MM.1S (cell line): ENCODE results near the gene ASH1L.

ENCODE experiments used
- DNase-seq: peaks from one replicate; pipeline ENCODE4 v3.0.0-alpha.2; 2015
- H2AFZ ChIP-seq: fragments of 300-600 bp; sonication (generic); 2 replicates; pipeline ENCODE4 v1.6.0; 2016; ENCODE audit warnings: antibody characterized with exemption, low read length
- H3F3A ChIP-seq: fragments of 300-600 bp; sonication (generic); 2 replicates; pipeline ENCODE4 v1.6.1; 2016; ENCODE audit warnings: mild to moderate bottlenecking, antibody characterized with exemption, low read length, moderate library complexity, mixed read lengths; ENCODE audit not compliant: insufficient read depth
- H3K27ac ChIP-seq: fragments of 300-600 bp; sonication (generic); 2 replicates; pipeline ENCODE4 v1.5.1; 2016; ENCODE audit warnings: mild to moderate bottlenecking, low read length
- H3K27me3 ChIP-seq: fragments of 300-600 bp; sonication (generic); replicated peaks from 2 replicates; pipeline ENCODE4 v1.6.0; 2016; ENCODE audit warnings: low read length; ENCODE audit not compliant: insufficient read depth
- H3K36me3 ChIP-seq: fragments of 300-600 bp; sonication (generic); replicated peaks from 2 replicates; pipeline ENCODE4 v1.6.1; 2016; ENCODE audit warnings: mild to moderate bottlenecking, low read length, mixed read lengths; ENCODE audit not compliant: insufficient read depth
- H3K4me1 ChIP-seq: fragments of 300-600 bp; sonication (generic); 2 replicates; pipeline ENCODE4 v1.6.1; 2016; ENCODE audit warnings: low read length, mixed read lengths
- H3K4me2 ChIP-seq: fragments of 300-600 bp; sonication (generic); 2 replicates; pipeline ENCODE4 v1.6.0; 2016; ENCODE audit warnings: low read depth, low read length
- H3K4me3 ChIP-seq: fragments of 300-600 bp; sonication (generic); 2 replicates; pipeline ENCODE4 v1.5.1; 2016; ENCODE audit warnings: low read length, mixed read lengths
- H3K79me2 ChIP-seq: fragments of 300-600 bp; sonication (generic); 2 replicates; pipeline ENCODE4 v1.6.1; 2016; ENCODE audit warnings: mixed run types, low read length, mixed read lengths
- H3K9ac ChIP-seq: fragments of 300-600 bp; sonication (generic); 2 replicates; pipeline ENCODE4 v1.6.1; 2016; ENCODE audit warnings: low read length, mixed read lengths
- H3K9me2 ChIP-seq: fragments of 300-600 bp; sonication (generic); replicated peaks from 2 replicates; pipeline ENCODE4 v1.6.1; 2016; ENCODE audit warnings: mild to moderate bottlenecking, low read length, mixed read lengths; ENCODE audit not compliant: insufficient read depth
- H3K9me3 ChIP-seq: fragments of 300-600 bp; sonication (generic); replicated peaks from 2 replicates; pipeline ENCODE4 v1.6.1; 2016; ENCODE audit warnings: mild to moderate bottlenecking, low read length, mixed read lengths; ENCODE audit not compliant: insufficient read depth
- H4K20me1 ChIP-seq: fragments of 300-600 bp; sonication (generic); 2 replicates; pipeline ENCODE4 v1.6.1; 2016; ENCODE audit warnings: mild to moderate bottlenecking, low read length, moderate library complexity, mixed read lengths; ENCODE audit not compliant: insufficient read depth
- CTCF ChIP-seq: fragments of 300-600 bp; sonication (generic); IDR thresholded peaks from 2 replicates; pipeline ENCODE4 v1.5.1; 2016; ENCODE audit warnings: antibody characterized with exemption, low read length, mixed read lengths
- EZH2 ChIP-seq: fragments of 300-600 bp; sonication (generic); optimal IDR thresholded peaks from 2 replicates; pipeline ENCODE3; 2017; ENCODE audit warnings: low read depth, mild to moderate bottlenecking, antibody characterized with exemption, low read length, mixed read lengths
- EZH2phosphoT487 ChIP-seq: fragments of 300-600 bp; sonication (generic); IDR thresholded peaks from 2 replicates; pipeline ENCODE4 v1.6.1; 2018; ENCODE audit warnings: antibody characterized with exemption, low read length

ASH1L gene

DNA sequence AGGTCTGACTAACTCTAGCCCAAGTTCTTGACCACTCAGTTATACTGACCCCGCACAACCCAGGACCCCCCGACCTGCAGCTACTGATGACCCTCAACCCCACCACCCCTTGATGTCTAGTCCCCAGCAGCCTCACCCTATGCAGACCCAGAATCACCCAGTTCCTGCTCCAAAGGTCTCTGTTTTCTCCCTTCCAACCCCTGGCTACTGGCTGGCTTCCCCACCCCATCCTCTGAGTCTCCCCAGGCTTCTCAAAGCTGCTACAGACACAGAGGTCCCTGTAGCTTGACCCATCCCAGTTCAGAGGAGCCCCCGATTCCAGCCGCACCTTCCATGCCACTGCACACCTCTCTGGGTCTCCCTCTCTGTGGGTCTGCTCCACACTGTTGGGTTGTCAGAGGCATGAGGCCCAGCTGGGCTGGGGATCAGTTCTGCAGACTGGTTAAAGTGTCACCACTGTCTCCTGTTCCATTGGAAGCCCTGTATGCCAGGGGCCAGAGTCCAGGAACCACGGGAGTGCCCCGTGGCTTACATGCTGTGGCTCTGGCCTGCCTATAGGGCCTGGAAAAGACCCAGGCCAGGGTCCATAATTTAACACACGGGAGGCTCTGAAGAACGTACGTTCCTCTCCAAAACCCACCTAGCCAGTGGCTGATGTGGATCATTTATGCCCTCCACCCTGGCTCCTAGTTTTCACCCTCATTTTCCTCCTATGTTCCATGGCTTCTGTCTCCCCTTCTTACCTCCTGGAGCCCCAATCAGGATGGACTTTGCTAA lies 261.9 kb downstream of the ASH1L start:
- Histone ChIP-seq H4K20me1 (no peaks in the 10 kb centered on the region), H3K9me2 (no peaks in the 10 kb centered on the region), H3F3A (peaks cover 13% of the 10 kb centered on the region), H3K27me3 (no peaks in the 10 kb centered on the region), H3K79me2 (no peaks in the 10 kb centered on the region), H3K4me3 (no peak overlapping the region), H3K9ac (no peak overlapping the region), H3K4me1 (peaks cover 15% of the 10 kb centered on the region), H3K36me3 (no peaks in the 10 kb centered on the region), H3K9me3 (no peaks in the 10 kb centered on the region), H2AFZ (no peak overlapping the region), H3K4me2 (no peak overlapping the region), H3K27ac (no peak overlapping the region)
- TF ChIP-seq EZH2: no peak
- no peak for TF ChIP-seq CTCF
- no peak for TF ChIP-seq EZH2phosphoT487
- DNase-seq: no peak

- H2AFZ ChIP-seq: no peak overlapping the region
- no peak for TF ChIP-seq CTCF
- TF ChIP-seq EZH2: no peak
- no peak for TF ChIP-seq EZH2phosphoT487
- no peak for DNase-seq
These were observed 262.6 kb downstream of the ASH1L start for GRCh38 chr1:155300024-155300423.

DNA sequence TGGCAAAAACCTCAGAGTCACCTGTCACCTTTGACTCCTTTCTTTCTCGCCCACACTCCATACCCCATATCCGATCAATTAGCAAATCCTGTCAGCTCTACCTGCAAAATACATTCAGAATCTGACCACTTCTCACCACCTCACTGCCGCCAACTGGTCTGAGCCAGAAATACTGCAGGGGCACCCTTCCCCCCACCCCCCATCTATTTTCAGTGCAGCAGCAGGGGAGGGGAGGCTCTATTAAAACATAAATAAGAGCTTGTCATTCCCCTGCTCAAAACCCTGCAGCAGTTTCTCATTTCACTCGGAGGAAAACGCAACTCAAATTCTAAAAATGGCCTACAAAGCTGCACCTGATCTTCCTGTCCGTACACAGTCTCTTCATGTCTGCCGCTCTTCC lies 265.2 kb downstream of the ASH1L start:
- TF ChIP-seq EZH2 (no peak), CTCF (peak; percentile 28; the same call in 1 of the 2 replicates)
- Histone ChIP-seq H3F3A (peaks cover 13% of the 10 kb centered on the region), H3K9ac (peak overlapping the region; percentile 37; the same call in 1 of the 2 replicates), H3K9me3 (no peaks in the 10 kb centered on the region), H3K27ac (peak overlapping the region; percentile 68), H3K4me3 (peak overlapping the region; percentile 37), H3K79me2 (no peaks in the 10 kb centered on the region), H4K20me1 (no peaks in the 10 kb centered on the region), H3K27me3 (0 out of 2 replicates have a peak, but pooled peaks cover 6% of the 10 kb centered on the region), H3K9me2 (no peaks in the 10 kb centered on the region), H2AFZ (peak overlapping the region; percentile 71), H3K36me3 (no peaks in the 10 kb centered on the region), H3K4me1 (peaks cover 15% of the 10 kb centered on the region), H3K4me2 (peak overlapping the region; percentile 80)
- DNase-seq: peak; percentile 83

More at GRCh38 chr1:155300024-155300423, 262.6 kb downstream of the ASH1L start:
- no peaks in the 10 kb centered on the region for H3K27me3 ChIP-seq
- no peaks in the 10 kb centered on the region for H3K79me2 ChIP-seq
- H3K27ac ChIP-seq: no peak overlapping the region
- no peaks in the 10 kb centered on the region for H4K20me1 ChIP-seq
- no peaks in the 10 kb centered on the region for H3K9me3 ChIP-seq
- no peak overlapping the region for H3K9ac ChIP-seq
- peaks cover 13% of the 10 kb centered on the region for H3F3A ChIP-seq
- H3K9me2 ChIP-seq: no peaks in the 10 kb centered on the region
- no peak overlapping the region for H3K4me3 ChIP-seq
- H3K4me2 ChIP-seq: no peak overlapping the region
- no peaks in the 10 kb centered on the region for H3K36me3 ChIP-seq
- peaks cover 15% of the 10 kb centered on the region for H3K4me1 ChIP-seq
